K562 (cell line): Measurements from ENCODE around the gene PMF1. TPM values are rescaled to one million over a fixed set of nuclear protein-coding genes. Genes with fewer than 3 reads are reported as not detected.

Source experiments
- ATAC-seq: fragments of 200-7000 bp; cut with Tn5 transposase; 3 replicates; pipeline ENCODE4 v1.9.1; 2020; ENCODE audit warnings: moderate library complexity
- BruUV-seq: library from RNA; stranded (reverse); fragments of 400-500 nt; replicated peaks from 2 replicates; lab custom pipeline; 2021; lab: Mats Ljungman, UMichigan
- CTCF ChIA-PET: fragments of 300-600 bp; formaldehyde crosslinking; extraction: SDS; loops from one replicate; lab custom pipeline; 2021; ENCODE audit warnings: low intra/inter-chr PET ratio; lab: Yijun Ruan, JAX
- POLR2A ChIA-PET: fragments of 300-600, 350-650 bp; sonication (Branson Sonifier 250); formaldehyde crosslinking; extraction: SDS; loops from one replicate; lab custom pipeline; 2021; ENCODE audit warnings: antibody characterized with exemption, inconsistent platforms; lab: Yijun Ruan, JAX
- DNase-seq, 4 experiments: peaks; one replicate each; pipeline versions ENCODE4 v3.0.0 to v3.0.0-alpha.2; 2011 to 2018; ENCODE audit warnings: low spot score in 3 of 4, mixed read lengths in 3 of 4; ENCODE audit errors: extremely low read depth in 1 of 4
- FAIRE-seq: peaks from 2 replicates; lab custom pipeline; 2011; peaks lifted over from hg19 to GRCh38; lab: Jason Lieb, UNC
- H2AFZ ChIP-seq: 2 replicates; pipeline ENCODE4 v1.6.0; 2011; ENCODE audit warnings: low read depth, low read length, control low read depth, inconsistent platforms
- H3K27ac ChIP-seq: fragments of 200-600 bp; 3 replicates; pipeline ENCODE4 v1.8.0; 2011; ENCODE audit warnings: low read depth, mild to moderate bottlenecking, control low read depth, inconsistent platforms, low read length, moderate library complexity, mixed read lengths; ENCODE audit errors: extremely low read depth
- H3K27me3 ChIP-seq, 2 experiments: fragments of 300-600 bp in 1 of 2; 2 replicates in 1 of 2; 3 replicates in 1 of 2; pipeline versions ENCODE4 v1.6.0 to v1.8.0; 2011; ENCODE audit warnings: inconsistent platforms in 2 of 2, low read length in 2 of 2, mild to moderate bottlenecking in 1 of 2, mixed read lengths in 1 of 2, moderate library complexity in 1 of 2; ENCODE audit not compliant: control insufficient read depth in 2 of 2, insufficient read depth in 2 of 2
- H3K36me3 ChIP-seq: fragments of 300-600 bp; 3 replicates; pipeline ENCODE4 v1.8.0; 2011; ENCODE audit warnings: mild to moderate bottlenecking, low read length, inconsistent platforms; ENCODE audit not compliant: control insufficient read depth, insufficient read depth
- H3K4me1 ChIP-seq, 2 experiments: fragments of 200-600 bp in 1 of 2; replicated peaks in 1 of 2; 2 replicates in 1 of 2; 3 replicates in 1 of 2; pipeline versions ENCODE4 v1.5.1 to v1.8.0; 2011; ENCODE audit warnings: inconsistent platforms in 2 of 2, low read length in 2 of 2, mild to moderate bottlenecking in 1 of 2, mixed read lengths in 1 of 2, moderate library complexity in 1 of 2; ENCODE audit not compliant: control insufficient read depth in 2 of 2, insufficient read depth in 2 of 2
- H3K4me2 ChIP-seq: 2 replicates; pipeline ENCODE4 v1.6.1; 2011; ENCODE audit warnings: low read length, control low read depth, inconsistent platforms, mixed read lengths; ENCODE audit not compliant: insufficient read depth
- H3K4me3 ChIP-seq: fragments of 200-600 bp; sonication (generic), shearing (Covaris generic); 2 replicates; pipeline ENCODE4 v1.5.1; 2016; ENCODE audit warnings: control low read depth, inconsistent platforms
- H3K79me2 ChIP-seq: fragments of 200-600 bp; 3 replicates; pipeline ENCODE4 v1.8.0; 2011; ENCODE audit warnings: low read length, inconsistent platforms; ENCODE audit not compliant: control insufficient read depth, insufficient read depth
- H3K9ac ChIP-seq, 2 experiments: 2 replicates each; pipeline versions ENCODE4 v1.6.0 to v1.6.1; 2011; ENCODE audit warnings: low read depth in 2 of 2, low read length in 2 of 2, control low read depth in 1 of 2, inconsistent platforms in 1 of 2, mild to moderate bottlenecking in 1 of 2, mixed read lengths in 1 of 2; ENCODE audit not compliant: insufficient read depth in 1 of 2
- H3K9me1 ChIP-seq: one replicate; pipeline ENCODE4 v1.6.0; 2011; ENCODE audit warnings: inconsistent platforms, mild to moderate bottlenecking, low read length, moderate library complexity; ENCODE audit not compliant: control insufficient read depth, insufficient read depth
- H3K9me3 ChIP-seq: replicated peaks from 2 replicates; pipeline ENCODE4 v1.5.1; 2011; ENCODE audit warnings: low read depth, low read length, inconsistent platforms; ENCODE audit not compliant: control insufficient read depth, insufficient read depth
- H4K20me1 ChIP-seq: replicated peaks from 2 replicates; pipeline ENCODE4 v1.6.1; 2011; ENCODE audit warnings: low read length, inconsistent platforms, mixed read lengths; ENCODE audit not compliant: control insufficient read depth, insufficient read depth
- NFIX ChIP-seq: fragments of 250-450 bp; sonication (Bioruptor Pico); IDR thresholded peaks from 2 replicates; pipeline ENCODE4 v1.4.0; 2020; ENCODE audit warnings: low read depth, mild to moderate bottlenecking, moderate library complexity
- NR2F6 ChIP-seq: fragments of 450-650 bp; formaldehyde crosslinking; IDR thresholded peaks from 2 replicates; pipeline ENCODE4 v1.4.0; 2020; ENCODE audit warnings: mild to moderate bottlenecking
- PURB ChIP-seq: sonication (generic); formaldehyde crosslinking; IDR thresholded peaks from 2 replicates; pipeline ENCODE4 v1.9.0; 2021; ENCODE audit warnings: low read depth, mild to moderate bottlenecking, missing genetic modification reagents
- RFX7 ChIP-seq: fragments of 250-450 bp; sonication (Bioruptor Pico); IDR thresholded peaks from 2 replicates; pipeline ENCODE4 v1.5.1; 2021; ENCODE audit warnings: mild to moderate bottlenecking
- TAF1 ChIP-seq: IDR thresholded peaks from 2 replicates; pipeline ENCODE4 v1.6.1; 2011; ENCODE audit warnings: mild to moderate bottlenecking, low read length, moderate library complexity; ENCODE audit not compliant: insufficient read depth, control insufficient read depth, severe bottlenecking; ENCODE audit errors: extremely low read depth
- TFAM ChIP-seq: fragments of 250-450 bp; sonication (Bioruptor Pico); conservative IDR thresholded peaks from 2 replicates; pipeline ENCODE4 v1.5.0; 2021; ENCODE audit warnings: mild to moderate bottlenecking, moderate library complexity
- ZNF12 ChIP-seq: sonication (generic); formaldehyde crosslinking; IDR thresholded peaks from 2 replicates; pipeline ENCODE4 v1.4.0; 2020; ENCODE audit warnings: mild to moderate bottlenecking, missing genetic modification reagents
- WGBS: fragments of 100-300 bp; shearing (Covaris generic); methylation state at CpG from one replicate; pipeline ENCODE4 v1.1.6; 2016; ENCODE audit warnings: low coverage, mixed read lengths; ENCODE audit not compliant: insufficient coverage; ENCODE audit errors: missing lambda C conversion rate; 5-methylcytosine and 5-hydroxymethylcytosine counted together
- in situ Hi-C: fragments of 300-500 bp; cut with MboI; formaldehyde crosslinking; loops from 4 replicates; pipeline ENCODE4 v1.15.0; 2018; ENCODE audit warnings: inconsistent platforms, mixed read lengths
- intact Hi-C: fragments of 100-400 bp; cut with micrococcal nuclease; formaldehyde crosslinking; loops from 2 replicates; pipeline ENCODE4 v1.14.2; 2022
- polyA plus RNA-seq, 8 experiments: library from polyadenylated mRNA; depleted of rRNA in 4 of 8; stranded (reverse) in 5 of 8; unstranded in 3 of 8; fragments of >200 nt; fragmentation: Nextera tagmentation in 2 of 8; fragmentation: Illumina TruSeq in 1 of 8; extraction: Ambion mirVana in 2 of 8; extraction: Trizol in 1 of 8; gene quantifications; 2 replicates each; pipeline versions ENCODE4 v1.2.1 to v1.2.3, GENCODE V29; 2011 to 2014; ENCODE audit warnings: inconsistent platforms in 1 of 8, missing spikeins in 1 of 8
- total RNA-seq, 7 experiments: library from RNA; depleted of rRNA in 6 of 7; stranded (reverse); fragments of >200 nt in 6 of 7; fragmentation: Illumina TruSeq in 2 of 7; extraction: Trizol in 2 of 7; gene quantifications; 2 replicates each; pipeline versions ENCODE4 v1.2.1 to v1.2.3, GENCODE V29; 2011 to 2021; ENCODE audit warnings: low replicate concordance in 1 of 7
- TF ChIP-seq, protein P1 (sequence below): fragments of 450-650 bp; IDR thresholded peaks from 2 replicates; pipeline ENCODE4 v1.6.1; 2016; ENCODE audit warnings: low read depth, mild to moderate bottlenecking, moderate library complexity
- TF ChIP-seq, protein P2 (sequence below): sonication (generic); formaldehyde crosslinking; IDR thresholded peaks from 2 replicates; pipeline ENCODE4 v1.9.0; 2022; ENCODE audit warnings: mild to moderate bottlenecking, missing genetic modification reagents

PMF1 gene
- total and polyA plus RNA-seq, 9 of the 15 experiments (the other 6 are each of a cell fraction or from before 2014, with no cell fraction given) = 9.4 to 92.9 (median 71.0) TPM

DNA sequence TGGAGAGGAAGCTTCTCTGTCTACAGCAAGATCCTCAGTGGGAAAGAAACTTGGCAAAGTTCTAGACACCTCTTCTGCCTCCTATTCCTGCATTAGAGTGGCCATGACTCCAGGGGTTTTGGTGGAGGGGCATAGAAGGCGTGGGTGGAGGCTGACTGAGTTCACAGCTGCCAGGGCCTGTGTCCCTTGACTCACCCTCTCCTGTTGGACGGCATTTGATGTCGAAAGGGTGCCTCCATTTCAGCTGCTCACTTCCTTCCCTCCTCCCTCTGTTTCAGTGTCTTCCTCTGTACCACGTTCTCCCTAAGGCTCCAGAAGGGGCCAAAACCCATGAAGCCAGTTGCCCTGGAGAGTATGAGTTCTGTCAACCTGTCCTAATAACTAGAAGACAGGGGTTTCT is 72.0 kb downstream of the PMF1 start:
- H3K27ac ChIP-seq = no peak overlapping the region
- ChIA-PET POLR2A (interaction anchor here (0.6 to 6.3 kb wide), 5 partner anchors 11 to 157 kb away, joined by 3 to 63 read pairs (median 3); partner anchors contain the start of genes GLMP and VHLL), CTCF (no interaction called here)
- DNase-seq (no peak), FAIRE-seq (no peak), ATAC-seq (no peak)
- no peak overlapping the region for H2AFZ ChIP-seq
- BruUV-seq = no TSS peak
- no peak overlapping the region for H3K4me3 ChIP-seq
- peaks cover 39% of the 10 kb centered on the region for H3K79me2 ChIP-seq
- in situ Hi-C loops (no loop called here), intact Hi-C loops (no loop called here)
- H3K4me1 ChIP-seq = peaks cover 6 to 10% of the 10 kb centered on the region in 2 experiments; a peak in 4 of 5 replicates
- H3K9me3 ChIP-seq = no peaks in the 10 kb centered on the region
- H3K9ac ChIP-seq = peak overlapping the region in 1 of 2 experiments; percentile 67; a peak in 1 of 4 replicates
- no peaks in the 10 kb centered on the region for H3K9me1 ChIP-seq
- peaks cover 6% of the 10 kb centered on the region; the same call in 1 of the 2 replicates for H4K20me1 ChIP-seq
- TF ChIP-seq NFIX (CRISPR knock-in tag) (no peak), ZNF12 (CRISPR knock-in tag) (no peak), PURB (CRISPR knock-in tag) (no peak), TFAM (CRISPR knock-in tag) (no peak), RFX7 (CRISPR knock-in tag) (no peak), TAF1 (no peak), NR2F6 (CRISPR knock-in tag) (no peak)
- TF ChIP-seq, protein P1, sequence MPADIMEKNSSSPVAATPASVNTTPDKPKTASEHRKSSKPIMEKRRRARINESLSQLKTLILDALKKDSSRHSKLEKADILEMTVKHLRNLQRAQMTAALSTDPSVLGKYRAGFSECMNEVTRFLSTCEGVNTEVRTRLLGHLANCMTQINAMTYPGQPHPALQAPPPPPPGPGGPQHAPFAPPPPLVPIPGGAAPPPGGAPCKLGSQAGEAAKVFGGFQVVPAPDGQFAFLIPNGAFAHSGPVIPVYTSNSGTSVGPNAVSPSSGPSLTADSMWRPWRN = no peak
- TF ChIP-seq, protein P2, sequence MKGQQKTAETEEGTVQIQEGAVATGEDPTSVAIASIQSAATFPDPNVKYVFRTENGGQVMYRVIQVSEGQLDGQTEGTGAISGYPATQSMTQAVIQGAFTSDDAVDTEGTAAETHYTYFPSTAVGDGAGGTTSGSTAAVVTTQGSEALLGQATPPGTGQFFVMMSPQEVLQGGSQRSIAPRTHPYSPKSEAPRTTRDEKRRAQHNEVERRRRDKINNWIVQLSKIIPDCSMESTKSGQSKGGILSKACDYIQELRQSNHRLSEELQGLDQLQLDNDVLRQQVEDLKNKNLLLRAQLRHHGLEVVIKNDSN (CRISPR knock-in tag) = no peak
- H3K27me3 ChIP-seq = no peaks in the 10 kb centered on the region
- peaks cover 33% of the 10 kb centered on the region for H3K36me3 ChIP-seq
- WGBS = 57% methylated on average over 4 of the region's 4 CpGs
- H3K4me2 ChIP-seq = no peak overlapping the region
